Left ventricle myocardium inferior (tissue), 1 donor: ENCODE data around the gene ZNF41. TPM values are rescaled to one million over a fixed set of nuclear protein-coding genes. Genes with fewer than 3 reads are reported as not detected.

Source experiments
- DNase-seq: peaks from one replicate; pipeline ENCODE4 v3.0.0-alpha.2; 2020
- H3K27ac ChIP-seq: fragments of 200-600 bp; replicated peaks from 2 replicates; pipeline ENCODE4 v1.8.0; 2021
- H3K27me3 ChIP-seq: fragments of 200-600 bp; 2 replicates; pipeline ENCODE4 v1.8.0; 2021; ENCODE audit warnings: low read depth
- H3K36me3 ChIP-seq: fragments of 200-600 bp; 2 replicates; pipeline ENCODE4 v1.8.0; 2021
- H3K4me1 ChIP-seq: fragments of 200-600 bp; 2 replicates; pipeline ENCODE4 v1.8.0; 2021
- H3K4me3 ChIP-seq: fragments of 200-600 bp; 2 replicates; pipeline ENCODE4 v1.8.0; 2021; ENCODE audit warnings: mild to moderate bottlenecking, moderate library complexity
- H3K9me3 ChIP-seq: fragments of 200-600 bp; replicated peaks from 2 replicates; pipeline ENCODE4 v1.8.0; 2021
- CTCF ChIP-seq: fragments of 200-600 bp; IDR thresholded peaks from 2 replicates; pipeline ENCODE4 v1.8.0; 2021; ENCODE audit warnings: antibody characterized with exemption, mild to moderate bottlenecking, borderline replicate concordance
- intact Hi-C: fragments of 100-400 bp; cut with micrococcal nuclease; formaldehyde crosslinking; loops from one replicate; pipeline ENCODE4 v1.11.0; 2022
- total RNA-seq: library from RNA; stranded (reverse); fragmentation: NEBNext Ultra II Directional; extraction: Animal tissue kit (Norgen Biotek cat#: 25700); gene quantifications from one replicate; pipeline ENCODE4 v1.2.1, GENCODE V29; 2021
- donor health status: DM: no; HTN: yes; CAD: no; lungs with severe emphysema.

The ZNF41 gene
- total RNA-seq, 1 donor from 2014 or later = 16.1 TPM

GRCh38 chrX:47503151-47503550 is 20.1 kb upstream of the ZNF41 start:
- Histone ChIP-seq H3K9me3 (no peaks in the 10 kb centered on the region), H3K27ac (no peak overlapping the region), H3K36me3 (no peaks in the 10 kb centered on the region), H3K4me1 (no peaks in the 10 kb centered on the region), H3K4me3 (no peak overlapping the region), H3K27me3 (no peaks in the 10 kb centered on the region)
- intact Hi-C loops = no loop called here
- TF ChIP-seq CTCF = no peak
- no peak for DNase-seq

GRCh38 chrX:47502316-47503125 is 19.5 kb upstream of the ZNF41 start:
- no peak overlapping the region for H3K27ac ChIP-seq
- intact Hi-C loops = no loop called here
- no peaks in the 10 kb centered on the region for H3K36me3 ChIP-seq
- H3K27me3 ChIP-seq = no peaks in the 10 kb centered on the region
- no peaks in the 10 kb centered on the region for H3K9me3 ChIP-seq
- no peak for TF ChIP-seq CTCF
- DNase-seq = no peak
- no peak overlapping the region for H3K4me3 ChIP-seq
- H3K4me1 ChIP-seq = no peaks in the 10 kb centered on the region

GRCh38 chrX:47501226-47502074 is 18.4 kb upstream of the ZNF41 start:
- DNase-seq = no peak
- no peaks in the 10 kb centered on the region for H3K4me1 ChIP-seq
- no peak overlapping the region for H3K27ac ChIP-seq
- no peaks in the 10 kb centered on the region for H3K36me3 ChIP-seq
- intact Hi-C loops = no loop called here
- H3K9me3 ChIP-seq = no peaks in the 10 kb centered on the region
- no peaks in the 10 kb centered on the region for H3K27me3 ChIP-seq
- H3K4me3 ChIP-seq = no peak overlapping the region
- TF ChIP-seq CTCF = no peak

- H3K9me3 ChIP-seq = no peaks in the 10 kb centered on the region
- no peaks in the 10 kb centered on the region for H3K36me3 ChIP-seq
- H3K27me3 ChIP-seq = no peaks in the 10 kb centered on the region
- no peaks in the 10 kb centered on the region for H3K4me1 ChIP-seq
- no peak for TF ChIP-seq CTCF
- H3K27ac ChIP-seq = no peak overlapping the region
- H3K4me3 ChIP-seq = no peak overlapping the region
- DNase-seq = no peak
- intact Hi-C loops = no loop called here
Observed at GRCh38 chrX:47500554-47500953, 17.5 kb upstream of the ZNF41 start.

- Histone ChIP-seq H3K36me3 (no peaks in the 10 kb centered on the region), H3K9me3 (no peaks in the 10 kb centered on the region), H3K4me1 (no peaks in the 10 kb centered on the region), H3K27me3 (no peaks in the 10 kb centered on the region), H3K27ac (no peak overlapping the region), H3K4me3 (no peak overlapping the region)
- no peak for TF ChIP-seq CTCF
- intact Hi-C loops = no loop called here
- no peak for DNase-seq
Observed at GRCh38 chrX:47499293-47499692, 16.3 kb upstream of the ZNF41 start.
